HG02588 (cell line): Measurements from ENCODE around the gene KRTAP10-5.
"Not testable (repeated sequence)": the region's sequence is repeated elsewhere in the genome, so short reads cannot be mapped to it uniquely, and the experiment has no call there.

Experiments
- ATAC-seq: cut with Tn5 transposase; IDR thresholded peaks from one replicate; pipeline ENCODE4 v1.9.1; 2021; ENCODE audit warnings: mild to moderate bottlenecking, moderate library complexity; ENCODE audit not compliant: unreplicated experiment

Gene KRTAP10-5, protein sequence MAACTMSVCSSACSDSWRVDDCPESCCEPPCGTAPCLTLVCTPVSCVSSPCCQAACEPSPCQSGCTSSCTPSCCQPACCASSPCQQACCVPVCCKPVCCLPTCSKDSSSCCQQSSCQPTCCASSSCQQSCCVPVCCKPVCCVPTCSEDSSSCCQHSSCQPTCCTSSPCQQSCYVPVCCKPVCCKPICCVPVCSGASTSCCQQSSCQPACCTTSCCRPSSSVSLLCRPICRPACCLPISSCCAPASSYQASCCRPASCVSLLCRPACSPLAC

DNA sequence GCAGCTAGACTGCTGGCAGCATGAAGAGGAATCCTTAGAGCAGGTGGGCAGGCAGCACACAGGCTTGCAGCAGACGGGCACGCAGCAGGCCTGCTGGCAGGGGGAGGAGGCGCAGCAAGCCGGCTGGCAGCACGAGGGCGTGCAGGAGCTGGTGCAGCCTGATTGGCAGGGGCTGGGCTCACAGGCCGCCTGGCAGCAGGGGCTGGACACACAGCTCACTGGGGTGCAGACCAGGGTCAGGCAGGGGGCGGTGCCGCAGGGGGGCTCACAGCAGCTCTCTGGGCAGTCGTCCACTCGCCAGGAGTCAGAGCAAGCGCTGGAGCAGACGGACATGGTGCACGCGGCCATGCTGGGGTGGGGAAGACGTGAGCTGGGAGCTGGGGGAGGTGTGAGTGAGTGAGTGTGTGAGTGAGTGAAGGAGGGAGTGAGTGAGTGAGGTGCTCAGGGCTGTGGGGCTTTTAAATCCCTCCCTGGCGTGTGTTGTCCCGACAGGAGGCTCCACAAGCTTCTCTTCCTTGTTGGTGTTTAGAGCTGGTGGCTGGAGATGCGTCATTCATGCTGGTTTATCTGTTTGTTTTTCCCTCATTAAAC, at the start of gene KRTAP10-5:
Gene KRTAP10-5, minus strand, starts transcription at position 374 of the 591 bp plus-strand sequence. Its CDS starts 26 bp downstream, at position 348.
- not testable (repeated sequence) for ATAC-seq

DNA sequence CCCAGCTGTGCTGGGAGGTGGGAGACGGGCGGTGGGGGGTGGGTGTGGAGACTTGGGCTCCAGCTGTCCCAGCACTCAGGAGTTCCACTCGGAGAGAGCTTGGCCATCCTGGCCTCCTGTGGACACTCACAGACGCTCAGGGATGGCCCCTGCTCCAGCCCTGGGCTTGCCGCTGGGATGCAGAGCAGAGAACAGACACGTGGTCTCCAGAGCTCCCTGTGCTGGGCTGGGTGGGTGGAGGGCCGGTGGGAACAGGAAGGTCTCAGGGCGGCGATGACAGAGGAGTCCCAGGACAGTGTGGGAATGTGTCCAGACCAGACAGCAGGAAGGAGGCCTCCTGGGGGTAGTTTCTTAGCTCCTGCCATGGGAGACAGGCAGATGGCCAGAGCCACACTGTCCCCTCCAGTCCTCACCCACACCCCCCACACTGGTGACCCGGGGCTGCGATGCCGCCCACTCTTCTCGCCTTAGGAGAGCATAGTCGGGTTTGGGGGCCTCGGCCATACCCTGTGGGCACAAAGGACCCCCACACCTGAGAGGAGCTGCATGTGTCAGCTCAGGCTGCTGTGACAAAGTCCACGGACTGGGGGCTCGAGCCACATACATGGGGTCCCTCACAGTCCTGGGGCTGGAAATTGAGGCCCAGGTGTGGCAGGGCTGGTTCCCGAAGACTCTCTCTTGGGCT, 48.4 kb upstream of the KRTAP10-5 start:
- ATAC-seq = no peak

DNA sequence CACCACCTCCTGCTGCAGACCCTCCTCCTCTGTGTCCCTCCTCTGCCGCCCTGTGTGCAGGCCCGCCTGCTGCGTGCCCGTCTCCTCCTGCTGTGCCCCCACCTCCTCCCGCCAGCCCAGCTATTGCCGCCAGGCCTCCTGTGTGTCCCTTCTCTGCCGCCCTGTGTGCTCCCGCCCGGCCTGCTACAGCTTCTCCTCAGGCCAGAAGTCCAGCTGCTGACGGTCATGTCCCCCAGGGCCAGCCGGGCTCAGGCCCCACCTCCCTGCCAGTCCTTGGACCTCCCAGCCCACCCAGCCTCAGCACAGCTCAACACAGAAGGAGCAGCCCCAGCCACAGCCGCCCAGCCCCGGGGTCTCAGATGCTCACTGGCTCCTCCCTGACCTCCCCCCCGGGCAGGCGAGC, 47.4 kb upstream of the KRTAP10-5 start:
- ATAC-seq = not testable (repeated sequence)

DNA sequence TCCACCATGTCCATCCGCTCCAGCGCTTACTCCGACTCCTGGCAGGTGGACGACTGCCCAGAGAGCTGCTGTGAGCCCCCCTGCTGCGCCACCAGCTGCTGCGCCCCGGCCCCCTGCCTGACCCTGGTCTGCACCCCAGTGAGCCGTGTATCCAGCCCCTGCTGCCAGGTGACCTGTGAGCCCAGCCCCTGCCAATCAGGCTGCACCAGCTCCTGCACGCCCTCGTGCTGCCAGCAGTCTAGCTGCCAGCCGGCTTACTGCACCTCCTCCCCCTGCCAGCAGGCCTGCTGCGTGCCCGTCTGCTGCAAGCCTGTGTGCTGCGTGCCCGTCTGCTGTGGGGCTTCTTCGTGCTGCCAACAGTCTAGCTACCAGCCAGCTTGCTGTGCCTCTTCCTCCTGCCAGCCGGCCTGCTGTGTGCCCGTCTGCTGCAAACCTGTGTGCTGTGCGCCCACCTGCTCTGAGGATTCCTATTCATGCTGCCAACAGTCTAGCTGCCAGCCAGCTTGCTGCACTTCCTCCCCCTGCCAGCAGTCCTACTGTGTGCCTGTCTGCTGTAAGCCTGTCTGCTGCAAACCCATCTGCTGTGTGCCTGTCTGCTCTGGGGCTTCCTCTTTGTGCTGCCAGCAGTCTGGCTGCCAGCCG, 46.9 kb upstream of the KRTAP10-5 start:
- ATAC-seq = not testable (repeated sequence)

DNA sequence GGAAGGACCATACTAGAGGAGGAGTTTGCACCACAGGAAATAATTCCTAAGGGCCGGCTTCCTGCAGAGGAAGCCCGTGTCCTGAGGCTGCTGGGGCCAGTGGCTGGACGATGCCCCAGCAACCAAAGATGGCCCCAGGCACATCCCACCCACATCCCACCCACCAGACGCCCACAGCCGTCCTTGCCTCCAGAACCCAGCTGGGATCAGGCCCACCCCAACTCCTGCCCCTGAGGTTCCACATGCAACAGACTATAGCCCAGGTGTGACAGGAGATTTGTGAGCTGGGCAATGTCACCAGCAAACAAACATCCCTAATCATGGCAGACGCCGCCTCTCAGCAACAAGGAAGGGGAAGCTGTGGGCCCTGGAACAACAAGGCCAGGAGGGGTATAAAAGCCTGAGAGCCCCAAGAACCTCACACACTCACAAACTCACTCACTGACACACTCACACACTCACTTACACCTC, 46.3 kb upstream of the KRTAP10-5 start, which contains the start of gene KRTAP10-9:
Gene KRTAP10-9, plus strand, starts transcription at position 421 of the 471 bp plus-strand sequence. CDS start 79 bp downstream, outside the sequence.
- ATAC-seq = no peak

DNA sequence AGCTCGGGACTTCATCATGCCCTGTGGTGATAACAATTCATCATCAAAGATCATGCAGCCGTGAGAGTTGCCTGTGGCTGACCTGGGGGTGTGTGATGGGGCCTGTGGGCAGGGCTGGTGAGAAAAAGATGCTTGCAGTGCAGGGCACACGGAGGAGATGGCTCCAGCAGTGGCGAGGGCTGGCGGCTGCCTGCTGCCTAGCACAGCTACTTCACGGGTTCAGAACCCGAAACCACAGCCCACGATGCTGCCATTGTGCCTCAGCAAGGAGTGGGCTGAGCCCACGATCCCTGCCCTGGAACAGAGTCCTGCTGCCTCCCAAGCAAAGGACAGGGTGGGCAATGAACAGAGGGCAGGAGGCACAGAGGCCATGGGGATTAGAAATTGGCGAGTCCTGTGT, 45.9 kb upstream of the KRTAP10-5 start:
- ATAC-seq = no peak

DNA sequence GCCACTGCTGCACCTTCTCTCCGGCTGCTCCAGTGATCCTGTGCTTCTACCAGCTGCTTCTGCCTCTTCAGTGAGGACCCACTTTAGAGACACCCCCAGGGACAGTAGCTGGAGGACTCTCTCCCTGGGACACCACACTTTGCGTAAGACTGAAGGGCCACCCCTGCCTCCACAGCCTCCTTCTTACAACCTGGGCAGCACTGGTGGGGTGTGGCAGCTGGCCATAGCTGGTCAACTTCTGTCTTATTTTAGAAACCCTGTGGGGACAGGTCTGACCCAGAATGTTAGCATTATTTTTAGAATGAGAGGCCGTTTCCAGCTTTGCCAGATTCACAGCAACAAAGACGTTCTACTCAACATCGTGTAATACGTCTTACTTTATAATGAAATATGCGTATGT, 45.4 kb upstream of the KRTAP10-5 start:
- ATAC-seq = no peak

DNA sequence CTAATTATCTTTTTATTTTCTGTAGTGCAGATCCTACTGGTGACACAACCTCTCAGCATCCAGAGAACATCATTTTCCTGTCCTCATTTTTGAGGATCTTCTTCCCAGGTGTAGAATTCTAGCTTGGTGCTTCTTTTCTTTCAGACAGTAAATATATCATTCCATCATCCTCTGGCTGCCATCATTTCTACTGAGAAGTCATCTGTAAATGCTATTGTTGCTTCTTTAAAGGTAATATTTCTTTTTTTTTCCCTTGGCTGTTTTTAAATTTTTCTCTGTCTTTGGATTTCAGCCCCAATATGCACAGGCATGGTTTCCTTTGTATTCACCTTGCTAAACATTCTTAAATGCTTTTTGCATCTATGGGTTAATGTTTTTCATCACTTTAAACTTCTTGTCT, 43.2 kb upstream of the KRTAP10-5 start:
- ATAC-seq = no peak

DNA sequence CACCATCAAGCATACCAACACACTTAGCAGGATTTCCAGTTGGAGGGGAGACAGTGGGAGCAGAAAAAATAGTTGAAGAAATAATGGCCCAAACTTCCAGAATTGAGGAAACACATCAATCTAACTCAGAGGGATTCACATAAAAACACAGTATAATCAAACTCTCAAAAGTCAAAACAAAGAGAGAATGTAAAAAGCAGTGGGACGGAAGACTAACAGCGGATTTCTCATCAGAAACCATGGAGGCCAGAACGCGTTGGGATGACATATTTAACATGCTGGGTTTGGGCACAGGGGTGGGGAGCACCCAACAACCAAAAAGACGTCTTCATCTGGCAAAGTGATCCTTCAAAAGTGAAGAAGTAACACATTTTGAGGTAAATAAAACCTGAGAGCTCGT, 39.5 kb upstream of the KRTAP10-5 start:
- ATAC-seq = no peak

DNA sequence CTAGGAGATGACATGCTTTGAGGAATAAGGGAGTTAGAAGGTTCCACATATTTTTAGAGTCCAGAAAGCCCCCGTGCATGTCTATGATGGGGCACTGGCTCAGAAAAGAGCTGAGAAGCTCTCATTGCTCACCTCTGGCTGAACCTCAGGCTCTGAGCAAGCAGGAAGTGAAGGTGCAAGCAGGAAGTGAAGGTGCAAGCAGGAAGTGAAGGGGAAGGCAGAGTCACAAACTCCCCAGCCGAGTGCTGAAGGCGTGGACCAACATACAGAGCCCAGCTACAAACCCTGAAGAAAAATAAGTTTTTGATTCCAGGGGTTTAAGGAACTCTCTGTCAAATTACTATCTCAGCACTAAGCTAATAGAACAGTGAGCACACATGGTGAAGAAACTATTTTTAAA, 38.5 kb upstream of the KRTAP10-5 start:
- ATAC-seq = no peak

DNA sequence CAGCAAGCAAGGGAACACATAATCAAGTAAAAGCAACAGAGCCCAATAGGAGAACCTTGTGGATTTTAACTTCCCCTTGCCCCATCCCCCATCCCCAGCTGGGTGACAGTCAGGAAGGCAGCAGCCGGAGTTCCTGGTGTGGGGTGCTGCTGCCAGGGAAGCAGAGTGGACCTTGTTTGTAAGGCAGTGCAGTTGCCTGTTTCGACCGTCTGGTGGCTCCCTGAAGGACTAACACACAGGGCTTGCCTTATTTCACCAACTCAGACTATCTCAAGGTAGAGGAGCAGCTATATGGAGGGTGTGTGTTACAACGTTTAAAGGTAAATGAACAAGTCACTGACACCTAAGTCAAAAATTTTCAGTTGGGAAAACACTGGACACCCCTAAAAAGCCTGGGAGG, 38.1 kb upstream of the KRTAP10-5 start:
- ATAC-seq = no peak

DNA sequence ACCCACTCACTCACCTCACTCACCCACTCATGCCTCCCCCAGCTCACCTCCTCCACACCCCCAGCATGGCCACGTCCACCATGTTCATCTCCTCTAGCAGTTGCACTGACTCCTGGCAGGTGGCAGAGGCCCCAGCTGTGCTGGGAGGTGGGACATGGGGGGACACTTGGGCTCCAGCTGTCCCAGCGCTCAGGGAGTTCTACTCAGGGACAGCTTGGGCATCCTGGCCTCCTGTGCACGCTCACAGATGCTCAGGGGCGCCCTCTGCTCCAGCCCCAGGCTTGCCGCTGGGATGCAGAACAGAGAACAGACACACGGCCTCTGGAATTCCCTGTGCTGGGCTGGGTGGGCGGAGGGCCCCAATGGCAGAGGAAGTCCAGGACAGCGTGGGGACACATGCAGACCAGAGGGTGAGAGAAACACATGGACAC, 36.7 kb upstream of the KRTAP10-5 start:
- ATAC-seq = no peak

DNA sequence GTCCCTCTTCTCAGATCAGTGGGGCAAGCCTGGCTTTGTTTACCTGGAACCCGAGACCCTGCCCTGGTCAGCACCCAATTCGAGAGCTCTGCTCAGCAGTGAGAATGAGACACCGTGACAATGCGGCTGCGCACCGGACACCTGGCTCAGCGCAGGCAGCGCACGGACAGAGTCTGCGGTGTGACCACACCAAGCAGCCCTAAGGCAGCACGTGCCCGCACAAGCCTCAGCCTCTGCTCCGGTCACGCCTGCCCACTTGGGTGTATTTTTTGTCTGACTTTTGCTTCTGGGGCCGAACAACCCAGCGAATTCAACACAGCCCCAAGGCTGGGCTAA, 36.2 kb upstream of the KRTAP10-5 start:
- no peak for ATAC-seq

DNA sequence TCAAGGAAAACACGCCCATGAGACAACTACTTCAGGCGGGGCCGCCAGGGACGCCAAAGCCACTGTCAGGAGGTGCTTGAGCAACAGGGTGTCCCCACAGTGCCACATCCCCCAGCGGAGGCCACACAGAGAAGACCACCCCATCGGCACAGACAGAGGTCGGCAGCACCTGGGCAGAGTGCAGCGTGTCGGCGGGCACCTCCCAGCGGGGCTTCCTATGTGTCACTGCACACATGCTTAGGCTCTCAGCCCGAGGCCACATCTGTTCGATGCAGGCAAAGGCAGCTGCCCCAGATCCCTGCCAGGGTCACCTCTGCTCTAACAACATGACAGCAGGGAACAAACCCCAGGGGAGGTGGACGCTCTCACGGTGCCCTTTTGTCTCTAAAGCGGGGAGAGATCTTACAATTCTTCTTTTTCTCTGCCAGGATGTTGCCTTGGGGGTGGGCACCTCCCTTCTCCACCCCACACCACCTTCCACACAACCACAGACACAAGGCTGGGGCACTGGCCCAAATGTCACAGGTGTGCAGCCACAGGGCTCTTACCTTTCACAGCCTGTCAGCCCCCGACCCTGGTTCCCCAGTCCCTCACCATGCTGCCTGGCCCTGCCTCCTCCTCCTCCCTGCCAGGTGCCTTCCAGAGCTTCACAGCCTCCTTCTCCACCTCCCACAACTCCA, 35.6 kb upstream of the KRTAP10-5 start:
- ATAC-seq = no peak

DNA sequence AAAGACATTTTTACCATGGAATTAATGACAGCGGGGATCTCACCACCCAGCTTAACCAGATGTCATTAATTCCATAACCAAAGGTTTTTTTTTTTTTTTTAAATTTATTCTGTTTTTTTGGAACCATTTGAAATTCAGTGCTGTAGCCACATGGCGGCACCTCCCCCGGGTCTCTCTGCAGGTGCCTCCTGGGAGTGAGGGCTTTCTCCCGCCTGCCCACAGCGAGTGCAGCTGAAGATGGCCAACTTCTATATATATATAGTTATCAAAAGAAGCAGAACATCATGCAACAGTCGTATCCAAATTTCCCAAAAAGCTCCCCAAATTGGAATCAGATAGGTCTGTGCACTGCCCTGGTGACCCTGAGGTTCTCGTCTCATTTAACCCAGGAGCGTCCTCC, 35.1 kb upstream of the KRTAP10-5 start:
- no peak for ATAC-seq

DNA sequence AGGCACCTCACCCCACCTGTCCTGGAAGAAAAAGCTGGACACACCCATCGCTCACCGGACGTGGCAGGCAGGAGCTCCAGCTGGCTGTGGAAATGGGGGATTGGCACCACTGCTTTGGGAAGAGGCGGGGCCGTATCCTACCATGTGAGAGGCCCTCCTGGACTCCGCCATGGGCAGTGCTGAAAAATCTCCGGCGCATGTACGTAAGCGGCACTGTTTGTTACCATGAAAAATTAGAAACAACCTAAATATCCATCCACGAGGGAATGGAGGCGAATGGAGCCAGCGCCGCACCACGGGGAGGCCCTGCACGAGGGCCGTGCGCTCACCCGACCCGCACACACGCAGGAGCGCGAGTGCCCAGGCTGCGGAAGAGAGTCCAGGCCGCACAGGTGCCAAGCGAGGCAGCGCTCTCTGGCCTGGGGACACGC, 34.6 kb upstream of the KRTAP10-5 start:
- ATAC-seq = no peak

DNA sequence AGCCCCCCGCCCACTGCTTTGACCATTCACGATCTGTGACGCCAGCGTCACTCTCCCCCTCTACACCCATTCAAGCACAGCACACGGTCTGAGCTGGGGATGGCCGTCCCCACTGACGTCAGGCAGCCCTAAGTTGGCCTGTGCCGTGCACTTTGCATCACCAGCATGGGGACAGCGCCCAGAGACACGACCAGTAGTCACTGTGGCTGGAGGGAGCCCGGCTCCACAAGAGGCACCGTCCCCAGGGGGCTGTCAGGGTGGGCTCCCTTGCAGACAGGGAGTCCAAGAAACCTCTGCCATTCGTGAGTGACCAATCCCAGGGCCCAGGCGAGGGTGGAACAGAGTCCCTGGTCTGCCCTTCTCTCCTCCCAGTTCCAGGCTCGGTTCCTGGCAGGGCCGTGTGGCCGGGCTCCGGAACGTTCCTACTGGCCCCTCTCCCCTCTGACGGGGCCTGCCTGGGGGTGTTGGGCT, 33.8 kb upstream of the KRTAP10-5 start:
- no peak for ATAC-seq

DNA sequence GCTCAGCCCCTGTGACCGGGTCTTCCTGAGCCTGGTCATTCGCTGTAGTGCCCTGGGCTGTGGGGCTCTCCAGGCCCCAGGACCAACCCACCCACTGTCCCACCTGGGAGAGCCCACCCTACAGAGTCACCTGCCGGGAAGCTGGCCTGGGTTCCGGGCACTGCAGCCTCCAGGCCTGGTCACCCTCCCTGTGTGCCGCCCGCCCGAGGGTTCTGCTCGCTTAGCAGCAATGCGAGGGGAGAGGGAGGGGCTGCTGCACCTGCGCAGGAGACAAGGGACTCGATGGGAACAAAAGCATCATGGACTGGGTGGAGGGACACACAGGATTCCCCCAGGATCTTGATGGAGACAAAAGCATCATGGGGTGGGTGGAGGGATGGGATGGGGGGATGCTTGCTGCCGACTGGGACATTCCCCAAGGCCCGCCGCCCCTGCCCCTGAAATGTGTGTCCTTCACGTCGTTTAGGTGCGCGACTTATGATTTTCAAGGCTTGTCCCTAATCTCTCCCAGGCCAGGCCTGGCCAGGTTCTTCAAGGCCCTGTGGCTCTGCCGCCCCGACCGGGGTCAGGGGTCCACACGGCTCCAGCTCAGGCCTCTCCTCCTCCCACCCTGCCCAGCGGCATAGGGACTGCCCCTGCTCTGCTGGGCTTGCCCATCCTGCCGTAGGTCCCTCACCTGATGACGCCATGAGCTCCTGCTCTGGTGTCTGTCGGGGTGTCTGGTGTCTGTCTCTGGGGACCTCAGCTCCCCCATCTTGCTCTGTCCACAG, 33.2 kb upstream of the KRTAP10-5 start:
- ATAC-seq = no peak

DNA sequence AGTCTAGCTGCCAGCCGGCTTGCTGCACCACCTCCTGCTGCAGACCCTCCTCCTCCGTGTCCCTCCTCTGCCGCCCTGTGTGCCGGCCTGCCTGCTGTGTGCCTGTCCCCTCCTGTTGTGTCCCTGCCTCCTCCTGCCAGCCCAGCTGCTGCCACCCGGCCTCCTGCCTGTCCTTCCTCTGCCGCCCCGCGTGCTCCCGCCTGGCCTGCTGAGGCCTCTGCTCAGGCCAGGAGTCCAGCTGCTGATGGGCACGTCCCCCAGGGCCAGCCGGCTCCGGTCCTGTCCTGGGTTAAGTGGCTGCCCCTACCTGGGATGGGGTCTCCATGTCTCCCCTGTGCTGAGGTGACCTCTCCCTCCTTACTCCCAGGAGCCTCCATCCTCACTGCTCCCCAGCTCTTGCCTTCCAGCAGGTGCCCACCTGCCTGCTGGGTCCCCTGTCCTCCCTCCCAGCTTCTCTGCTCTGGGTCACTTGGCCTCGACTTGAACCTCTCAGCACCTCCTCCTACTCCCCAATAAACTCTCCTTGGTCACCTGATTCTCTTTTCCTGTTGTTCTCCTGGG, 32.3 kb upstream of the KRTAP10-5 start:
- ATAC-seq = no peak

DNA sequence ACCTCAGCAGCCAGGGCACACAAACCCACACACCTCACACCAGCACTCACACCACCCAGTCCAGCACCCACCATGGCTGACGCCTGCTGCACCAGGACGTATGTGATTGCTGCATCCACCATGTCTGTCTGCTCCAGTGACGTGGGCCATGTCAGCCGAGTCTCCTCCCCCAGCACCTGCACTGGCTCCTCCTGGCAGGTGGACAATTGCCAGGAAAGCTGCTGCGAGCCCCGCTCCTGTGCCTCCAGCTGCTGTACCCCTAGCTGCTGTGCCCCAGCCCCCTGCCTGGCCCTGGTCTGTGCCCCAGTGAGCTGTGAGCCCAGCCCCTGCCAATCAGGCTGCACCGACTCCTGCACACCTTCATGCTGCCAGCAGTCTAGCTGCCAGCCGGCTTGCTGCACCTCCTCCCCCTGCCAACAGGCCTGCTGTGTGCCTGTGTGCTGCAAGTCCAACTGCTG, 31.7 kb upstream of the KRTAP10-5 start, which contains the start of gene KRTAP10-8:
Gene KRTAP10-8, plus strand, starts transcription at position 51 of the 458 bp plus-strand sequence. Its CDS starts 22 bp downstream, at position 73.
- no peak for ATAC-seq
